Liver (tissue), 9 donors: ENCODE results near the gene ATIC. TPM values are rescaled to one million over a fixed set of nuclear protein-coding genes. Genes with fewer than 3 reads are reported as not detected.

Source experiments
- DNase-seq: peaks from one replicate; pipeline ENCODE4 v3.0.0-alpha.2; 2017; ENCODE audit warnings: low spot score
- H3K27ac ChIP-seq, 2 donors: one replicate each; pipeline ENCODE4 v1.7.0; 2013; ENCODE audit warnings: inconsistent platforms in 2 of 2, low read length in 2 of 2, control low read depth in 1 of 2, low read depth in 1 of 2, mild to moderate bottlenecking in 1 of 2
- H3K27me3 ChIP-seq, 4 donors: one replicate each; pipeline versions ENCODE4 v1.6.1 to v1.7.0; 2013; ENCODE audit warnings: low read length in 3 of 4, inconsistent platforms in 1 of 4, mild to moderate bottlenecking in 1 of 4, moderate library complexity in 1 of 4; ENCODE audit not compliant: control insufficient read depth in 4 of 4, insufficient read depth in 4 of 4
- H3K36me3 ChIP-seq, 4 donors: one replicate each; pipeline versions ENCODE4 v1.6.1 to v1.7.0; 2013; ENCODE audit warnings: low read length in 3 of 4, mild to moderate bottlenecking in 3 of 4, low read depth in 1 of 4, moderate library complexity in 1 of 4; ENCODE audit not compliant: control insufficient read depth in 4 of 4, insufficient read depth in 3 of 4
- H3K4me1 ChIP-seq, 4 donors: one replicate each; pipeline versions ENCODE4 v1.6.1 to v1.7.0; 2013; ENCODE audit warnings: low read length in 3 of 4, mild to moderate bottlenecking in 3 of 4, moderate library complexity in 1 of 4; ENCODE audit not compliant: control insufficient read depth in 4 of 4, insufficient read depth in 4 of 4
- H3K4me3 ChIP-seq, 3 donors: one replicate each; pipeline versions ENCODE4 v1.6.1 to v1.7.0; 2013; ENCODE audit warnings: low read length in 3 of 3, control low read depth in 1 of 3, low read depth in 1 of 3, mild to moderate bottlenecking in 1 of 3
- H3K9ac ChIP-seq, 2 donors: one replicate each; pipeline ENCODE4 v1.7.0; 2013; ENCODE audit warnings: low read length in 2 of 2, mild to moderate bottlenecking in 2 of 2, moderate library complexity in 2 of 2, control low read depth in 1 of 2, low read depth in 1 of 2
- H3K9me3 ChIP-seq, 4 donors: one replicate each; pipeline versions ENCODE4 v1.6.1 to v1.7.0; 2013; ENCODE audit warnings: low read length in 3 of 4; ENCODE audit not compliant: control insufficient read depth in 4 of 4
- ATF3 ChIP-seq: IDR thresholded peaks from 2 replicates; pipeline ENCODE4 v1.6.1; 2016; ENCODE audit warnings: antibody characterized with exemption
- EGR1 ChIP-seq, 2 donors: IDR thresholded peaks; 2 replicates each; pipeline ENCODE4 v1.6.1; 2016 to 2018; ENCODE audit warnings: antibody characterized with exemption in 2 of 2, low read depth in 2 of 2
- FOXA1 ChIP-seq: IDR thresholded peaks from 2 replicates; pipeline ENCODE4 v1.6.1; 2016; ENCODE audit warnings: antibody characterized with exemption
- FOXA2 ChIP-seq: IDR thresholded peaks from 2 replicates; pipeline ENCODE4 v1.6.1; 2016; ENCODE audit warnings: antibody characterized with exemption
- GABPA ChIP-seq, 2 donors: IDR thresholded peaks in 1 of 2; conservative IDR thresholded peaks in 1 of 2; 2 replicates each; pipeline ENCODE4 v1.6.1; 2016; ENCODE audit warnings: antibody characterized with exemption in 2 of 2, mild to moderate bottlenecking in 1 of 2, moderate library complexity in 1 of 2
- HNF4A ChIP-seq, 2 donors: conservative IDR thresholded peaks; 2 replicates each; pipeline ENCODE4 v1.6.1; 2016; ENCODE audit warnings: antibody characterized with exemption in 2 of 2, mild to moderate bottlenecking in 2 of 2
- HNF4G ChIP-seq: IDR thresholded peaks from 2 replicates; pipeline ENCODE4 v1.6.1; 2016; ENCODE audit warnings: antibody characterized with exemption
- JUND ChIP-seq, 2 donors: IDR thresholded peaks; 2 replicates each; pipeline ENCODE4 v1.6.1; 2016; ENCODE audit warnings: antibody characterized with exemption in 2 of 2
- NR2F2 ChIP-seq: IDR thresholded peaks from 2 replicates; pipeline ENCODE4 v1.6.1; 2016; ENCODE audit warnings: antibody characterized with exemption
- RXRA ChIP-seq, 2 donors: IDR thresholded peaks; 2 replicates each; pipeline ENCODE4 v1.6.1; 2017 to 2018; ENCODE audit warnings: antibody characterized with exemption in 2 of 2, mild to moderate bottlenecking in 1 of 2
- TAF1 ChIP-seq: conservative IDR thresholded peaks from 2 replicates; pipeline ENCODE4 v1.6.1; 2016; ENCODE audit warnings: antibody characterized with exemption, mild to moderate bottlenecking
- YY1 ChIP-seq: IDR thresholded peaks from 2 replicates; pipeline ENCODE4 v1.6.1; 2016; ENCODE audit warnings: antibody characterized with exemption, mild to moderate bottlenecking
- ZBTB33 ChIP-seq: IDR thresholded peaks from 2 replicates; pipeline ENCODE4 v1.6.1; 2016; ENCODE audit warnings: antibody characterized with exemption
- WGBS: extraction: QIAGEN DNeasy Blood & Tissue Kit; methylation state at CpG from one replicate; pipeline ENCODE4 v1.1.7; 2013; 5-methylcytosine and 5-hydroxymethylcytosine counted together
- polyA plus RNA-seq, 2 donors: library from polyadenylated mRNA; stranded (reverse) in 1 of 2; unstranded in 1 of 2; fragments of 200-250 nt in 1 of 2; fragments of >200 nt in 1 of 2; fragmentation: Nextera tagmentation in 1 of 2; extraction: Ambion mirVana in 1 of 2; gene quantifications; one replicate each; pipeline versions ENCODE4 v1.2.1 to v1.2.3, GENCODE V29; 2013 to 2015
- total RNA-seq, 2 donors: library from RNA; depleted of rRNA; stranded (reverse); fragments of >200 nt; gene quantifications; one replicate each; pipeline ENCODE4 v1.2.3, GENCODE V29; 2014
- TF ChIP-seq, protein P1 (sequence below): IDR thresholded peaks from 2 replicates; pipeline ENCODE4 v1.6.1; 2016; ENCODE audit warnings: antibody characterized with exemption, mild to moderate bottlenecking
- donor health status: healthy.
- donor health status: healthy.
- donor health status: healthy.
- donor health status: healthy.
- donor health status: healthy.

Gene ATIC
- total and polyA plus RNA-seq, 4 donors: 22.9 to 50.0 (median 36.0) TPM

- TF ChIP-seq RXRA (IDR thresholded peaks at IDR 0.05): no peak
- no peak for TF ChIP-seq HNF4A (conservative IDR thresholded peaks at IDR 0.05)
- TF ChIP-seq FOXA2: no peak
- DNase-seq: no peak
- Histone ChIP-seq H3K27ac (no peak overlapping the region), H3K36me3 (peaks cover 9 to 40% (median 26%) of the 10 kb centered on the region in 4 donors), H3K9me3 (no peaks in the 10 kb centered on the region), H3K4me1 (no peaks in the 10 kb centered on the region), H3K27me3 (no peaks in the 10 kb centered on the region), H3K9ac (no peak overlapping the region), H3K4me3 (no peak overlapping the region)
- WGBS: 98% methylated on average over 5 of the region's 5 CpGs
Measured at GRCh38 chr2:215328066-215328465, 16.2 kb downstream of the ATIC start.

GRCh38 chr2:215332872-215333595 is 21.2 kb downstream of the ATIC start:
- Histone ChIP-seq H3K9ac (no peak overlapping the region), H3K36me3 (peaks cover 18 to 49% (median 27%) of the 10 kb centered on the region in 4 donors), H3K27me3 (no peaks in the 10 kb centered on the region), H3K4me1 (no peaks in the 10 kb centered on the region), H3K27ac (no peak overlapping the region), H3K9me3 (no peaks in the 10 kb centered on the region), H3K4me3 (no peak overlapping the region)
- TF ChIP-seq HNF4G (no peak), YY1 (no peak), GABPA (IDR thresholded peaks at IDR 0.05 in 1 of 2, conservative IDR thresholded peaks at IDR 0.05 in 1 of 2) (no peak), FOXA2 (no peak), ZBTB33 (no peak), ATF3 (no peak), JUND (IDR thresholded peaks at IDR 0.05) (no peak), TAF1 (no peak), FOXA1 (no peak)
- WGBS: 90% methylated on average over 5 of the region's 5 CpGs
- DNase-seq: no peak

- no peak for DNase-seq
- TF ChIP-seq, protein P1, sequence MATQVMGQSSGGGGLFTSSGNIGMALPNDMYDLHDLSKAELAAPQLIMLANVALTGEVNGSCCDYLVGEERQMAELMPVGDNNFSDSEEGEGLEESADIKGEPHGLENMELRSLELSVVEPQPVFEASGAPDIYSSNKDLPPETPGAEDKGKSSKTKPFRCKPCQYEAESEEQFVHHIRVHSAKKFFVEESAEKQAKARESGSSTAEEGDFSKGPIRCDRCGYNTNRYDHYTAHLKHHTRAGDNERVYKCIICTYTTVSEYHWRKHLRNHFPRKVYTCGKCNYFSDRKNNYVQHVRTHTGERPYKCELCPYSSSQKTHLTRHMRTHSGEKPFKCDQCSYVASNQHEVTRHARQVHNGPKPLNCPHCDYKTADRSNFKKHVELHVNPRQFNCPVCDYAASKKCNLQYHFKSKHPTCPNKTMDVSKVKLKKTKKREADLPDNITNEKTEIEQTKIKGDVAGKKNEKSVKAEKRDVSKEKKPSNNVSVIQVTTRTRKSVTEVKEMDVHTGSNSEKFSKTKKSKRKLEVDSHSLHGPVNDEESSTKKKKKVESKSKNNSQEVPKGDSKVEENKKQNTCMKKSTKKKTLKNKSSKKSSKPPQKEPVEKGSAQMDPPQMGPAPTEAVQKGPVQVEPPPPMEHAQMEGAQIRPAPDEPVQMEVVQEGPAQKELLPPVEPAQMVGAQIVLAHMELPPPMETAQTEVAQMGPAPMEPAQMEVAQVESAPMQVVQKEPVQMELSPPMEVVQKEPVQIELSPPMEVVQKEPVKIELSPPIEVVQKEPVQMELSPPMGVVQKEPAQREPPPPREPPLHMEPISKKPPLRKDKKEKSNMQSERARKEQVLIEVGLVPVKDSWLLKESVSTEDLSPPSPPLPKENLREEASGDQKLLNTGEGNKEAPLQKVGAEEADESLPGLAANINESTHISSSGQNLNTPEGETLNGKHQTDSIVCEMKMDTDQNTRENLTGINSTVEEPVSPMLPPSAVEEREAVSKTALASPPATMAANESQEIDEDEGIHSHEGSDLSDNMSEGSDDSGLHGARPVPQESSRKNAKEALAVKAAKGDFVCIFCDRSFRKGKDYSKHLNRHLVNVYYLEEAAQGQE: no peak
- TF ChIP-seq NR2F2 (no peak), FOXA2 (no peak), FOXA1 (no peak), TAF1 (no peak), ZBTB33 (no peak), RXRA (IDR thresholded peaks at IDR 0.05) (no peak), EGR1 (IDR thresholded peaks at IDR 0.05; ENCODE audit: low read depth in 2 of 2) (no peak), YY1 (no peak)
- no peak overlapping the region for H3K27ac ChIP-seq
- H3K4me1 ChIP-seq: peaks cover 0 to 1% (median 0%) of the 10 kb centered on the region in 4 donors
- H3K36me3 ChIP-seq: peaks cover 18 to 50% (median 31%) of the 10 kb centered on the region in 4 donors
- 97% methylated on average over 7 of the region's 7 CpGs for WGBS
- H3K4me3 ChIP-seq: no peak overlapping the region
- H3K9ac ChIP-seq: no peak overlapping the region
- no peaks in the 10 kb centered on the region for H3K27me3 ChIP-seq
- H3K9me3 ChIP-seq: no peaks in the 10 kb centered on the region
Measured at GRCh38 chr2:215338883-215339679, 27.2 kb downstream of the ATIC start.
